Posterior cingulate gyrus (tissue), 11 donors: ENCODE data around the gene CD244.
"Not testable (repeated sequence)": the region's sequence is repeated elsewhere in the genome, so short reads cannot be mapped to it uniquely, and the experiment has no call there.

Source experiments
- DNase-seq, 10 donors: peaks; one replicate each; pipeline versions ENCODE4 v3.0.0 to v3.0.0-alpha.2; 2020 to 2021; ENCODE audit warnings: mixed read lengths in 3 of 10
- intact Hi-C: fragments of 100-400 bp; cut with DNase I; formaldehyde crosslinking; loops from one replicate; pipeline ENCODE4 v1.15.1; 2023

CD244 gene

DNA sequence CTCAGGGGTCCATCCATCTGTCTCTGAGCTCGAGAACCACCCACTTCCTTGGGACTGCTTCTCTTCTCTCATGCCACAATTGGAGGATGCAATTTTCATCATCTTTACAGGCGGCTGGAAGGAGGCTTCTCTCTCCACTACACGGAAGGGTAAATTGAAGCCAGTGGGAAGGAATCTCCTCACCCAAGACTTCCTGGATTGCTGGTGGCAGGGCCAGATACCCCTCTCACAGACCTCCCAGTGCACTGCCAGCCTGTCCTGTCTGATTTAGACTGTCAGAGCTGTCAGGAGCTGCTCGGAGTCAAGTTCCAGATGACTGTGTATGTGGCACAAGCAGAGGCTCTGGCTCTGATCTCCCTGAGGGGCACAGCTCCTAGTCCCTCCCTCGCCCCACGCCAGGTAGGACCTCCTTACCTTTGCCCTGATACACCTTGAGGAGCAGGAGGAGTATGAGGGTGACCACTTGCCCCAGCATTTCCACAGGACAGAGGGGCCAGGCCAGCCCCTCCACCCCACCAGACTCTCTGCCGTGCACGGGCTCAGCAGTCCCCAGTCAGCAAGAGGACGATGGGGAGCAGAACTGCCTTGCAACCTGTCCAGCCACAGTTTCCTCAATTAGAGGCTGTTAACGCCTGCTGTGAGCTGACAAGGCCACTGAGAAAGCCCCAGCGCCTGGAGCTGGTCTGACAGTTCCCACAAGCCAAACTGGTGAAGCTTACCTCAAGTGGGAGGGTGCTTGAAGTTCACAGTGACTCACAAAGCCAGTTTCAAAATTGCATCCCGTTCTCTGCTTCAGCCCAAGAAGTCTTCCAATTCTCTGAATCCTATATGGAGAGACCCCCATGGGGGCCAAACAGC is at the start of gene CD244:
Gene CD244 (minus strand): TSS at position 685 of the 858 bp plus-strand sequence. CDS start 210 bp downstream, at position 475.
- intact Hi-C loops, result no loop called here
- DNase-seq, result peak in 3 of 10 donors; percentile 12 to 81 (median 26)

DNA sequence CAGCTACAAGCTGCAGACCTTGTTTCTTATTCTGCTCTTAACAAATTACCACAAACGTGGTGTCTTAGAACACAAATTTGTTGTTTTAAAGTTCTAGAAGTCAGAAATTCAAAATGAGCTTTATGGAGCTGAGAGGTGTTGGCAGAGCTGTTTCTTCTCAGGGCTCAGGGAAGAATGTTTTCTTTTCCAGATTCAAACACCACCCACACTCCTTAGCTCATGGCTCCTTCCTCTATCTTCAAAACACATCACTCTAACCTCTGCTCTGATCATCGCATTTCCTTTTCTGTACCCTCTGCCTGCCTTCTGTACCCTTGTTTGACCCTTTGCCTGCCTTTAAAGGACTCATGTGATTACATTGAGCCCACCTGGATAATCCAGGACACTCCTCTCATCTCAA is 49.2 kb upstream of the CD244 start:
- DNase-seq, result no peak
- intact Hi-C loops, result no loop called here

- DNase-seq, result no peak
- intact Hi-C loops, result no loop called here
Observed at GRCh38 chr1:160911441-160911840, 48.8 kb upstream of the CD244 start.

DNA sequence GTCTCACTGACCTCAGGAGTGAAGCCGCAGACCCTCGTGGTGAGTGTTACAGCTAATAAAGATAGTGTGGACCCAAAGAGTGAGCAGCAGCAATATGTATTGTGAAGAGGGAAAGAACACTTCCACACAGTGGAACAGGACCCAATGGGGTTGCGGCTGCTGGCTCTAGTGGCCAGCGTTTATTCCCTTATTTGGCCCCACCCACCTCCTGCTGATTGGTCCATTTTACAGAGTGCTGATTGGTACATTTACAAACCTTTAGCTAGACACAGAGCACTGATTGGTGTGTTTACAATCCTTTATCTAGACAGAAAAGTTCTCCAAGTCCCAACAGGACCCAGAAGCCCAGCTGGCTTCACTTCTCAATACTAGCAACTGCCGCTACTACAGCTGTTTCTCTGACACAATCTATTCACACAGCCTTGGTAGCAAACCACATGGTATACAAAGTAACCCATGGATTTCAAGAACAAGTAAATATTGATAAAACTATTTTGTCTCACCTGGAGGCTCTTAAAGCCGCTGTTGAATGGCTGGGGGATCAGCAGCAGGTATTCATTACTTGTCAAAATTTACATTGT is 47.6 kb upstream of the CD244 start:
- intact Hi-C loops, result no loop called here
- DNase-seq, result no peak

- intact Hi-C loops, result no loop called here
- no peak for DNase-seq
Observed at GRCh38 chr1:160907976-160908375, 45.3 kb upstream of the CD244 start.

GRCh38 chr1:160905617-160905989 is 42.9 kb upstream of the CD244 start:
- intact Hi-C loops, result no loop called here
- no peak for DNase-seq

DNA sequence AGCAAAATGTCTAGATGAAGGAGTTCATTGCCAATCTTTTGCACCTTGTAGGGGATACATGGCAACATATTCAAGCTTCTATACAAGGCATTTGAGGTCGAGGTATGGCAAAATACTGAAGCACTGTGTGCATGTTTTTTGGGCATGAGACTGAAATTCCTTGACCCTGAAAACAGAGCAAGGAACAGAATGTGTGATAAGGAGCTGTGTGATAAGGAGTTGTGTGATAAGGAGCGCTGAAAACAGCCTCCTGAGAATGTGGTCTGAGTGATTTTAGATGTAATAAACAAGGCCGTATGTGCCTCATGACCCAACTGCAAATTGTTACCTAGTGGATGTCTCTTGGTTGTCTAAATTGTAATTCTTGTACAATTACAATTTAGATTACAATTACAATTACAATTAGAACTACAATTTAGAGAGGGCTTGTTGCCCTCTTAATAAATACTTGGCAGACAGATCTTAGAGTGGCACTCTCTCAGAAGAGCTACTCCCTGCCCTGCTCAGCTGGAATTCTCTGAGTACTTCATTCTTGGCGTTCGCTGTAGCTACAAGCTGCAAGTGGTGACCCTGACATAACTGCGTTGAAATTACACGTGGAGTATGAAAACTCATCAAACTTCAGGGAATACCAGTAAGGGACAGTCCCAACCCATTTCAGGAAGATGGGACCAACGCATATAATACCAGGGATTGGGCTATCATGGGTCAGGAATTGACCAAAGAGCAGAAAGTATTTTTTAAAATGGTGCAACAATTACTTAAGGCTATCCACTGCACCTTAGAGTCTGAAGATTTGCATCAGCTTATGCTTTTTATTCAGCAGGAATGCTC is 42.3 kb upstream of the CD244 start:
- DNase-seq, result no peak
- intact Hi-C loops, result no loop called here

DNA sequence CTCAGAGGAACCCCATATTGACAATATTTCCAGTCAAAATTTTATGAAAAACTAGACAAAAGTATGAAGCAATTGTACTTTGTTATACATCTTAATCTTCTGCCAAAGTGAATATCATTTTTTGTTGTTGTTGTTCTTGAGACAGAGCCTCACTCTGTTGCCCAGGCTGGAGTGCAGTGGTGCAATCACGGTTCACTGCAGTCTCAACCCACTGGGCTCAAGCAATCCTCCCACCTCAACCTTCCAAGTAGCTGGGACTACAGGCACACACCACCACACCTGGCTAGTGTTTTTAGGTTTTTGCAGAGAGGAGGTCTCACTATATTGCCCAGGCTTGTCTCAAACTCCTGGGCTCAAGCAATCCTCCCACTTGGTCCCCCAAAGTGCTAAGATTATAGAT is 39.6 kb upstream of the CD244 start:
- intact Hi-C loops, DNase-seq: not testable (repeated sequence)

DNA sequence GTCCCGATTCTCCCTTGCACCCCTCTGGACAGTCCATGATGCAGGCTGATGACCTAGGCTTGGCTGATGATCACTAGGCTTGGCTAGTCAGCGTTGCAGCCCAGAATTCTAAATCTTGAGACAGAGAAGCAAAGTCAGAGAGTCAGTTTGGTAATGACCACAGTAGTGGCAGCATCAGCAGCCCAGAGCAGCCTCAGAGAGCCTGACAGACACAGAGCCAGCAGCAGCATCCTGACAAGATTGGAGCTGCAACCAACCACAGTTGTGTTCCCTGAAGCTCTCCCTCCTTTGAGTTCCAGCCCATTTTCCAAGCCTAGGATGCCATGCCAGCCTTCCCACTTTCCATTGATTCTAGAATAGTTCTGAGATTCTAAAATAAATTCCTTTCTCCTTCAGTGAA is 39.1 kb upstream of the CD244 start:
- intact Hi-C loops, result no loop called here

DNA sequence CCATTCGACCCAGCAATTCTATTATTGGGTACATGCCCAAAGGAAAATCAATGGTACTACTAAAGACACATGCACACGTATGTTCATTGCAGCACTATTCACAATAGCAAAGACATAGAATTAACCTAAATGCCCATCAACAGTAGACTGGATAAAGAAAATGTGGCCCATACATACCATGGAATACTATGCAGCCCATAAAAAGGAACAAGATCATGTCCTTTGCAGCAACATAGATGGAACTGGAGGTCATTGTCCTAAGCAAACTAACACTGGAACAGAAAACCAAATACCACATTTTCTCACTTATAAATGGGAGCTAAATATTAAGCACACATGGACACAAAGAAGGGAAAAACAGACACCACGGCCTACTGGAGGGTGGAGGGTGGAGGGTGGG is 38.0 kb upstream of the CD244 start:
- intact Hi-C loops, DNase-seq: not testable (repeated sequence)

More for the DNA sequence above, 39.1 kb upstream of the CD244 start:
- DNase-seq, result no peak

- peak in 1 of 10 donors; percentile 53 for DNase-seq
- intact Hi-C loops, result not testable (repeated sequence)
Observed at GRCh38 chr1:160894368-160895135, 31.9 kb upstream of the CD244 start.

DNA sequence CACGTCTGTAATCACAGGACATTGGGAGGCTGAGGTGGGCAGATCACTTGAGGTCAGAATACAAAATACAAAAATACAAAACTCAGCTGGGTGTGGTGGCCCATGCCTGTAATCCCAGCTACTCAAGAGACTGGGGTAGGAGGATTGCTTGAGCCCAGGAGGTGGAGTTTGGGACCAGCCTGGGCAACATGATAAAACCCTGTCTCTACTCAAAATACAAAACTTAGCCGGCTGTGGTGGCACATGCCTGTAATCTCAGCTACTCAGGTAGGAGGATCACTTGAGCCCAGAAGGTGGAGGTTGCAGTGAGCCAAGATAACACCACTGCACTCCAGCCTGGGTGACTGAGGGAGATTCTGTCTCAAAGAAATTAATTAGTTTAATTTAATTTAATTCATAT is 28.8 kb upstream of the CD244 start:
- intact Hi-C loops, result no loop called here
- no peak for DNase-seq

DNA sequence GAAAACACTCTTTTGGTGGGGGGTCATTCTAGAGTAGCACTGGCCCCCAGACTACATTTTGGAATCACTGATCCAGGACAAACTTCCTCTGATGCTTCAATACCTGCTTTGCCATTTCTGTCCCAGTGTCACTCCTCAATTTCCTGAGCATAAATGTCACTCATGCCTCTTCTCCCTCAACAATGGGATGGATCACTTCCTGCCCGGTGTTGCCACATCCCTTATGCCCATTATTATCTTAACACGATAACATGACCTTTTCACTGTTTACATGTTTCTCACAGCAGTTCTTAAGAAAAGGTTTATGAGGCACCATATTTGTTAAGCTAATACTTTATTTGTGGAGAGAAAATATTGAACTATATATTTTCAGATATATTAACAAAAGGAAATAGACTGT is 26.2 kb upstream of the CD244 start:
- intact Hi-C loops, result no loop called here
- no peak for DNase-seq

DNA sequence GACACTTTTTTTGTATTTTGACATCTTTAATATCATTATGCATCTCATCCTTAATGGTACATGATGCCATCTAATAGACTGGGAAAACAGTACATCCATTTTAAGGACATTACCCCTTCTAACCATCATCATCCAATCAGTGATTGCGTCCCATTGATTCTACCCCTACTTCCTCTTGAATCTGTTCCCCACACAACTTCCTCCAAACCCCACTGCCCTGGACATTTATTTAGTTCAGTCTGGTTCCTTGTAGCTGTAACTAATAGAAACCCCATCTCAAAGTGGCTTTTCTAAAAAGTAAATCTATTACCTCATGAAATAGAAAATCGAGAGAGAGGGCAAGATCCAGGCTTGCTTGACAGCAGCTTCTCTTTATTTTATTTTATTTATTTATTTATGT is 24.4 kb upstream of the CD244 start:
- DNase-seq, result no peak
- intact Hi-C loops, result no loop called here

DNA sequence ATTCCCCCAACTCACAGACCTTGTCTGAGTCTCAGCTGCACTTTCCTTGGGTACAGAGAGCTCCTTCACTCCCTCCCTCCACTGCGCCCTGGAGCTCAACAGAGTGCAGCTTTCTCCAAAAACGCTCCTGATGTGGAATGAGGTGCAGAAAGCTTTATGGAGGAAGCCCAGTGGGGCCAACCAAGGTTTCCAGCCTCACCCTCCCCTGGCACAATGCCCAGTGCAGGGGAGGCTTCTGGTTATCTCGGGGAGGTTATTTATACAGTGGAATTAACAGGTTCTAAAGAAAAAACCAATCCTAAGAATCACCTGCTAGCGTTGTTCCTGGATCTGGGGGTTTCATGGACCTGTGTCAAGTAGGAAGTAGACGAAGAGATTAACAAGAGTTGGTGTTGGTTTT is 22.4 kb upstream of the CD244 start, which contains the start of gene ITLN1:
Gene ITLN1 (minus strand): TSS at position 139 of the 400 bp plus-strand sequence. CDS start 303 bp downstream, outside the sequence.
- peak in 1 of 10 donors; percentile 18 for DNase-seq

DNA sequence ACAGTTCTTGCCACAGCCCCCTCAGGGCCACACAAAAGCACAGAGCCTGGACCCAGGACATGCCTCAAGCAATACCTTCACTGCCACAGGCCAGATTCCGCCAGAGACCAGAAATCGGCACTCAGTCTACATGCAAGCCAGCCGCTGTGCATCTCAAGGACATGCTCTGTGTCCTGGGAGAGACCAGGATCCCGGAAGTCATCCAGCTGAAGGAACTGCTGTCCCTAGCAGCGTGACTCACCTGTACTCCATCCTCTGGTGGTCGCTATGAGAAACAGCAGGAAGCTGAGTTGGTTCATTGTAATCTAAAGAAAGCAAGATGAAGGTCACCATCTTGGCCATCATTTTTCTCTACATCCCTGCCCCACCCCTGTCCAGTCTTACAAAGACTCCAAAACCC is 21.9 kb upstream of the CD244 start:
- intact Hi-C loops, result no loop called here
- peak in 1 of 10 donors; percentile 43 for DNase-seq

More for the DNA sequence above, 22.4 kb upstream of the CD244 start, which contains the start of gene ITLN1:
- intact Hi-C loops, result no loop called here

GRCh38 chr1:160883581-160884513 is 21.2 kb upstream of the CD244 start:
- intact Hi-C loops, result no loop called here
- DNase-seq, result peak in 1 of 10 donors; percentile 48

DNA sequence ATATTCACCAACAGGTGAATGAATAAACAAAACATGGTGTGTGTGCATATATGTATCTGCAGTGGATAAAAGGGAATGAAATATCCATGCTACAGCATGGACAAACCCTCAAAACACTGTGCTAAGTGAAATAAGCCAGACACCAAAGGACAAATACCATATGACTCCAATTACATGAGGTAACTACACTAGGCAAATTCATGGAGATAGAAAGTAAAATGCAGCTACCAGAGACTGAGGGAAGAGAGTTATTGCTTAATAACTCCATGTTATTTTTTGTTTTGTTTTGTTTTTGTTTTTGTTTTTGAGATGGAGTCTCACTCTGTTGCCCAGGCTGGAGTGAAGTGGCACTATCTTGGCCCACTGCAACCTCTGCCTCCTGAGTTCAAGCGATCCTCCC is 19.9 kb upstream of the CD244 start:
- no peak for DNase-seq
- intact Hi-C loops, result no loop called here

- intact Hi-C loops, result not testable (repeated sequence)
Observed at GRCh38 chr1:160881264-160881663, 18.6 kb upstream of the CD244 start.

More at GRCh38 chr1:160881264-160881663, 18.6 kb upstream of the CD244 start:
- DNase-seq, result not testable (repeated sequence)
